NCI-H345 treated with DMSO at 0.1 percent for 48 hours (cell line): ENCODE results near the gene PTGR3.

ENCODE experiments used
- DNase-seq: peaks from one replicate; lab custom pipeline; 2025; ENCODE audit not compliant: unreplicated experiment; lab: John Stamatoyannopoulos, UW

The PTGR3 gene

GRCh38 chr18:75170916-75171315 is 38.0 kb downstream of the PTGR3 start:
- DNase-seq = no peak

DNA sequence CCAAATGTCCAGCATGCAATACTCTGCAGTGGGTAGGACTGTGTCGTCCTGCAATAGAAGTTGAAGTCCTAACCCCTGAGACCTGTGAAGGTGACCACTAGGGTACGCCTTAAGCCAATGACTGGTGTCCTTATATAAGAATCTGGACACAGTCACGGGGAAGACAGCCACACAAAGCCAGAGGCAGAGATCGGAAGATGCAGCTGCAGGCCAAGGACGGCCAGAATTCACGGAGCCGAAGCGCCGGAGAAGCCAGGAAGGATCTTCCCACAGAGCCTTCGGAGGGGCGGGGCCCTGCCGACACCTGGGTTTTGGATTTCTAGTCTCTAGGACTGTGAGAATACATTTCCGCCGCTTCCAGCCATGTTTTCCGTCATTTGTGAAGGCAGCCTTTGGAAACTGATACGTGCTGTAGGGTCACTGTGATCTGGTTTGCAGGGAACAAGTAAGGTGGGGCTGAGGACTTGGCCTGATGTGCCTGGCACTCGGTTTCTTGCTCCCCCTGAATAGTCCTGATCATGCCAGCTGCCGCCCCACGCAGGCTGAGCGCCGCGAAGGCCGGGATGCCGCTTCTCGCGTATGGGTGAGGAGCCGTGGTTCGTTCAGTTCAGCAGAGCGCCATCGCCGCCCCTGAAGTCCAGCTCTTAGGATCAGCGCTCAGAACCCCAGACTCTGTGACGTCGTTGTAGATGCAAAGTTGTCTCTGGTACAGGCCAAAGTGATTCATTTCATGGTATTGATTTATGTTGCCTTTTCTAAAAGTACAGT is 38.7 kb downstream of the PTGR3 start:
- DNase-seq = no peak

DNA sequence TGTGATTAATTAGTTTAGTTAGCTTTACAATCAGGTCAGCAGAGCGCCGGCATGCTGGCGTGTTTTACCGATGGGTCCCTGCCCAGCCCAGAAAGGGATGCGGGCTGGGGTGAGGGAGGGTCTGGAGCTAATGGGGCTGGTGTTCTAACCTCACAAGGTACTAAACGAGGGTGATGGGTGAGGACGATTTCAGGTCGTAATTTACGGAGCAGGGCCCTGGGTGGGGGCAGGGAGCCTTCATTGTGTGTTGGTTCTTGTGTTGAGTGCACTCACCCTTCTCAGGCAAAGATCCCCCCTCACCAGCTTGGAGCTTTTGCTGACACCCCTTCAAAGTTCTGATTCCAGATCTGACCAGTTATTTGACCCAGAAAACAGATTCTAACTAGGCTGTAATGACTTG is 39.5 kb downstream of the PTGR3 start:
- DNase-seq = no peak

DNA sequence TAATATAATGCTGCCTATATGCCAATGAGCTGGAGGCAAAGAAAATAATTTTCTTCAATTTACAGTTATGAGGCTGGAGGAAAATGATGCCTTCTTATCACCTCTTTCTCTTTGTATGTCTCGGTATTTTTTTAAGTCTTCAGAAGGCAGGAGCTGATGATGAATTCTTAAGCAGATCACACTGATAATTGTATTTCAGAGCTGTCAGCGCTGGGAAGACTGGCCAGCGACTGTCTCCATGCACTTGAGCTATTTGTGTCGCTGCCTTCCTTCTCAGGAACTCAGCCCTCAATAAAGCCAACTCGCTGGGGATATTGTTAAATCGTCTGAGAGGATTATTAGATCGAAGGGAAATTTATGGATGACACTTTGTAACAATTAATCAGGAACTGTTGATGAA is 40.3 kb downstream of the PTGR3 start:
- no peak for DNase-seq

DNA sequence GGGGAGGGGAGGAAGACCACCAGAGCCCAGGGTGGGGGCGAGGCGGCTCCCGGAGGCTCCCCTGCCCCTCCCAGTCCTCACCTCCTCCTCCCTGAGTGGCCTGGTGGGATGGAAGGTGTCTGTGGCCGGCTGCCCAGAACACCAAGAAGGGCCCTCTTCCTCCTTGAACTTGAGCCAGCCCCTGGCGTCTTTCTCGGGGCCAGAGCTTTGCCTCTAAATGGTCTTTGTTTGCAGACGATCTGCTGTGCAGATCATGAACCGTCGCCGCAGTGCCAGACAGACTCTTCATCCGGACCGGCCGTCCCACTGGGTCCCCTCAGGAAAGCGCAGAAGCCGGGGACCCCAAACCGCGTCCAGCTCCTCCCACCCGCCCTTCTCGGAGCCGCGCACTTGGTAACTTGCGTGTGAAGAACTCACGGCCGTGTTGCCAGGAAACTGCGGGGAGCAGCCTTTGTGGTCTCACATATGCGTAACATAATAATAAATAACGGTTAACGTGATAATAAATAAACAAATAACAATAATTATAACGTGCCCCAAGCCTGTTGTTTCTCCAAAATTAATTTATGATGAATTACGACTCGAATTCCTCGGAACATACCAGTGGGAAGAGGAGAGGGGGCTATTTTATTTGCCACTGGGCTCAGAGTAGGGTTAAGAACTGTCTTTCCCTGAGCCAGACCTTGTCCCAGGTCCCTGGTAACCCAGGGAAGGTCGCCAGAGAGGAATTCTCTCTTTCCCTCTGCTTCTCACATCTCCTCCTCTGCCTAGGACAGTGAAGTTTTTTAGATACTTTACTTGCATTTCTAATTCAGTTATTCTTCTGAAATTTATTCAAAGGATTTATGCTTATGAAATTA is 41.0 kb downstream of the PTGR3 start:
- no peak for DNase-seq

DNA sequence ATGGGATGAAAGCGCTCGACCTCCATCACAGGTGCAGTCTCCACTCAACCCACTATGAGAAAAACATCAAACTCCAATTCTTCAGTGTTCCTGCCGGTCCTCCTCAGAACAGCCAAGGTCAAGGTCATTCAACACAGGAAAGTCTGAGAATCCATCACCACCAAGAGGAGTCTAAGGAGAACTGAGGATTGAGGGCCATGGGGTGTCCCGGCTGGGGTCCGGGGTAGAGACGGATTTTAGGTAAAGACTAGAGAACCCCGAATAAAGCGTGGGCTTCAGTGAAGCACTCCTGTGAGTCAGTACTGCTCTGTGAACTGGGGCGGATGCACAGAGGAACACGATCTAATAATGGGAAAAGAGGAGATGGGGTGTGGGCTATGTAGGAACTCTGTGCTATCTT is 41.8 kb downstream of the PTGR3 start:
- DNase-seq = no peak

GRCh38 chr18:75165926-75166325 is 43.0 kb downstream of the PTGR3 start:
- DNase-seq = no peak

DNA sequence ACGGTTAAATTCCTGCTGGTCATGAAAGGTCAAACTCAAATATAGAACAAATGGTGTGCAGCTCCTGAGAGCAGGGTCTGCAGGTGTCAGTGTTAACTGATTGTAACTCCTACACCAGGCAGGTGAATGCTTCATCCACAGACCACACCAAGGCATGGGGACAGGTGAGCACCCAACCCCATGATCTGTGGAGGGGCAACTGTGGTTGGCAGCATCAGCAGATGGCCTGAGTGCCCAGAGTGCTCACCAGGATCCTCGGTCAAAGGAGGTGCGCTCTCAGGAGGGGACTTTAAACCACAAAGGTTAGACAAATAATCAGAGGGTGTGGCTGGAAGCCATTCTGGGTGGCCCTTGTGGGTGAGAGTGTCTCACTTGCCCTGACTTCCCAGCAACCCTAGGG is 44.5 kb downstream of the PTGR3 start:
- DNase-seq = no peak

DNA sequence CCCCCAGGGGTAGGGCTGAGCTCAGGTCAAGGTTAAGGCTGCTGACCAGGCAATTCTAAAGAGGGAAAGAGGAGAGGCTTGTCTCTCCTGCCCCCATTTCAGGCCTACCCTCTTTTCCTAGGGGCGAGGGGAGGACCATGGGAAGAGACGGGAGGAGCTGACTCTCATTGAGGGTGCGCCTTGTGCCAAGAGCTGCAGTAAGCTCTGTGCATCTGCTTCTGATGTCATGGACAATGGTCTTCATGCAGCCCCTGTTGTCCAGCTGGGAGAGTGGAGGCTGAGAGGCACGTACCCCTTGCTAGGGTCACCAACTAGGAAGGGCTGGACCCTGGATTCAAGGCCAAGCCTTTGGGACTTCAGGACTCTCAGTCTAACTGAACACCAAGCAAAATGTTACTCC is 45.2 kb downstream of the PTGR3 start:
- no peak for DNase-seq

DNA sequence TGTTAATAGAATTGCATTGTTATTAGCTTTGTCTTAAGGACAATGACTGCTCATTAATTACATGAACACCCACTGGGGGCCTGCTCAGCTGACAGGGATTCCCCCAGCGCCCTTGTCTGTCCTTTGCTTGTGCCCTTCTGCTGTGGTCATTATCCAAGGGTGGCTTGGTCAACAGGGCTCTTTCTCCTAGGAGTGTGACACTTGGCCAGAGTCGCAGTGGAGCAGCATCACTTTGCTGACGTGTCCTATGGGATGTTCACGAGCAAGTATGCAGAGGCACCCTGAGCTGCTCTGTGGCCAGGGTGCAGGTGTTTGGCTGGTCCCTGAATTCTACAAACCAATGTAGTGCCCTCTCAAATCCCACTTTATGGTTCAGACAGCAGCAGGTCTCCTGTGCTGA is 46.0 kb downstream of the PTGR3 start:
- DNase-seq = no peak

DNA sequence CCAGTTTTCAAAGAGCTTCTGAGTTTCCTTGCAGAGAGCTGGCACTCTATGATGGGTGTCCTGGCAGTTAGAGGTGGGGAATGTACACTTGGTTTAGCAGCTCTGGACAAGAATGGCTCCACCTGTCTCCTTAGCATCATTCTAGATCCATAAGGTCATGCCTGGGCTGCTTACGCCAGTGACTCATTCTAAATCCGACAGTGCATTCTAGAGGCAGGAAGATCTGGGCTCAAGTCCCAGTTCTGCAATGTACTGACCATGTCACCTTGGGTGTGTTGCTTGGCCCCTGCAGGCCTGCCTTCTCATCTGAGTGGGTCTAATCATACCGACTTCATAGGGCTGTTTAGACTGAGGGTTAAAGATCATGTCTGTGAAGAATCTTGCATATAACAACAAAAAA is 46.5 kb downstream of the PTGR3 start:
- no peak for DNase-seq

- peak; percentile 5 for DNase-seq
Measured at GRCh38 chr18:75161256-75162028, 47.5 kb downstream of the PTGR3 start.

DNA sequence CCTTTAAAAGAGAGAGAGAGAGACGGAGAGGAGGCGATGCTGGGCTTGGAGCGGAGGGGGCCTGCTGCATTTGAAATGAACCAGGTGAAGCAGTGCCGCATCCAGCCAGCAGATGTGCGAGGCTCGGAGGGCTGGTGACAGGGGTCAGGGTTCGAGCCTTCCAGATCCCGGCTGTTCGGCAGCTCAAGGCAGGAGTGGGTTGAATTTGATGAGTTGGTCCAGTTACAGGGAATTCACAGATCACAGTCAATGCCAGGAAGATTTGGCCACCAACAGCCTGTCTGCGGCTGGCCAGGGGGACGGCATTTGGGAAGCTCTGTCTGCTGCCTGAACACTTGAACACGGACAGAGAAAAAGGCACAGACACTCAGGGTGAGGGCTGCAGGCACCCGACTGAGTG is 48.6 kb downstream of the PTGR3 start:
- no peak for DNase-seq

DNA sequence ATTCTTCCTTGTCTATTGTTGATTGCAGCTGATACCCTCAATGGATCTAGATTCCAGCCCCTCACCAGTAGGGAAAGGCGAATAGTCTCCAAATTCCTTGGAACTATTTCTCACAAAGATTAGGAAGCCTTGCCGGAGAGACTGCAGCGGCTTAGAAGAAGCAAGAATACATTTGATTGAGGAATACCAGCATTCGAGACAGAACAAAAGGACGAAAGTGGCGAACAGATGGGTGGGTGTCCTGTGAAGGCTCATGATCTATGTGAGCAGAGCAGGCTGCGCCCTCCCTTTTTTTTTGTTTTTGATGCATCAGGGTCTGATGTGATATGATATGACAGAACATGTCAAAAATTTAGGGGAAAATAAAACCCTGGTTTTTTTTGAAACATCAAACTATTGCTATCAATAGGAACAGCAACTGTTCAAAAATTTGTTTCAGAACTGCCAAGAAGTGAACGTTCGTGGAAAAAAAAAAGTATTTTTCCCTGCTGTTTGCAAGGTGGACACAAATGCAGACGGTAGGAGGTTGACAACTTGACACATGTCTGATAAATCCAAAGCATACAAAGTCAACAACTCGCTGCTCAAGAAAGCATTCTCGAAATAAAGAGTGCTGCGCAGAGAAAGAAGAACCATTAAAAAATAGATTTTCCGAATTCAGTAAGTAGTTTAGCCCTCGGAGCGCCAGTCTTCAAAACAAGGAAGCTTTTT is 49.1 kb downstream of the PTGR3 start:
- DNase-seq = no peak

DNA sequence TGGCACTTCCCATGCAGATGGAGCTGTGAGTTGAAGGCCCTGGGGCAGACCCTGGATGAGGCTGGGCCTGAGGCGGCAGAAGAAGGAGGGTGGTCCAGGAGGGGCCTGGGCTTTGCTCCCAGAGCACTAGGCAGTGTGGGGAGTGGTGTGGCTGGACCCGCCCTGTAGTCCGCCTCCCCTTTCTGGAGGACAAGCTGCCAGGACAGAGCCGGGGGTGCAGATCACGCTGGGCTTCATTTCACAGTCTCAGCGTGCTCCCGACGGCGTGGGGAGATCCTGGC is 49.8 kb downstream of the PTGR3 start:
- DNase-seq = no peak
